Loucy (cell line): Measurements from ENCODE around the gene VSTM2L.

Source experiments
- H2AFZ ChIP-seq: fragments of 200-600 bp; sonication (generic); 2 replicates; pipeline ENCODE4 v1.6.0; 2016; ENCODE audit warnings: antibody characterized with exemption, mild to moderate bottlenecking, low read length, moderate library complexity
- H3F3A ChIP-seq: fragments of 200-600 bp; 2 replicates; pipeline ENCODE4 v1.6.0; 2016; ENCODE audit warnings: antibody characterized with exemption, low read depth, mild to moderate bottlenecking
- H3K27me3 ChIP-seq: fragments of 200-600 bp; sonication (generic); 2 replicates; pipeline ENCODE4 v1.6.1; 2014; ENCODE audit warnings: low read length, mild to moderate bottlenecking; ENCODE audit not compliant: insufficient read depth, poor library complexity, severe bottlenecking
- H3K36me3 ChIP-seq: fragments of 200-600 bp; sonication (generic); 2 replicates; pipeline ENCODE4 v1.6.1; 2016; ENCODE audit warnings: low read length; ENCODE audit not compliant: insufficient read depth
- H3K4me1 ChIP-seq: fragments of 200-600 bp; sonication (generic); 2 replicates; pipeline ENCODE4 v1.5.1; 2014; ENCODE audit warnings: low read length, mild to moderate bottlenecking; ENCODE audit not compliant: insufficient read depth, poor library complexity, severe bottlenecking
- H3K4me2 ChIP-seq: fragments of 200-600 bp; sonication (generic); 2 replicates; pipeline ENCODE4 v1.6.0; 2014; ENCODE audit warnings: antibody characterized with exemption, low read length, low read depth, mild to moderate bottlenecking; ENCODE audit not compliant: poor library complexity, severe bottlenecking
- H3K4me3 ChIP-seq: fragments of 200-600 bp; sonication (generic); 2 replicates; pipeline ENCODE4 v1.5.1; 2014; ENCODE audit warnings: low read length, mild to moderate bottlenecking, mixed read lengths; ENCODE audit not compliant: poor library complexity, severe bottlenecking
- H3K79me2 ChIP-seq: fragments of 200-600 bp; sonication (generic); 2 replicates; pipeline ENCODE4 v1.6.1; 2014; ENCODE audit warnings: low read length; ENCODE audit not compliant: insufficient read depth
- H3K9ac ChIP-seq: fragments of 200-600 bp; sonication (generic); 2 replicates; pipeline ENCODE4 v1.6.0; 2014; ENCODE audit warnings: mild to moderate bottlenecking, low read depth, low read length, moderate library complexity; ENCODE audit not compliant: poor library complexity, severe bottlenecking
- H3K9me2 ChIP-seq: fragments of 200-600 bp; sonication (generic); replicated peaks from 2 replicates; pipeline ENCODE4 v1.6.1; 2016; ENCODE audit warnings: low read depth, low read length, mixed read lengths
- H3K9me3 ChIP-seq: fragments of 200-600 bp; sonication (generic); 2 replicates; pipeline ENCODE4 v1.6.1; 2014; ENCODE audit warnings: mild to moderate bottlenecking, antibody characterized with exemption, low read length, low read depth; ENCODE audit not compliant: insufficient read depth
- H4K20me1 ChIP-seq: fragments of 200-600 bp; sonication (generic); 2 replicates; pipeline ENCODE4 v1.6.0; 2014; ENCODE audit warnings: antibody characterized with exemption, low read length, mild to moderate bottlenecking; ENCODE audit not compliant: insufficient read depth, poor library complexity, severe bottlenecking
- EZH2phosphoT487 ChIP-seq: fragments of 200-600 bp; IDR thresholded peaks from 2 replicates; pipeline ENCODE4 v1.6.1; 2018; ENCODE audit warnings: antibody characterized with exemption, mild to moderate bottlenecking, moderate library complexity, borderline replicate concordance
- TF ChIP-seq, protein P1 (sequence below): fragments of 200-600 bp; sonication (generic); conservative IDR thresholded peaks from 2 replicates; pipeline ENCODE4 v1.5.1; 2014; ENCODE audit warnings: mild to moderate bottlenecking, antibody characterized with exemption, low read length

The VSTM2L gene

DNA sequence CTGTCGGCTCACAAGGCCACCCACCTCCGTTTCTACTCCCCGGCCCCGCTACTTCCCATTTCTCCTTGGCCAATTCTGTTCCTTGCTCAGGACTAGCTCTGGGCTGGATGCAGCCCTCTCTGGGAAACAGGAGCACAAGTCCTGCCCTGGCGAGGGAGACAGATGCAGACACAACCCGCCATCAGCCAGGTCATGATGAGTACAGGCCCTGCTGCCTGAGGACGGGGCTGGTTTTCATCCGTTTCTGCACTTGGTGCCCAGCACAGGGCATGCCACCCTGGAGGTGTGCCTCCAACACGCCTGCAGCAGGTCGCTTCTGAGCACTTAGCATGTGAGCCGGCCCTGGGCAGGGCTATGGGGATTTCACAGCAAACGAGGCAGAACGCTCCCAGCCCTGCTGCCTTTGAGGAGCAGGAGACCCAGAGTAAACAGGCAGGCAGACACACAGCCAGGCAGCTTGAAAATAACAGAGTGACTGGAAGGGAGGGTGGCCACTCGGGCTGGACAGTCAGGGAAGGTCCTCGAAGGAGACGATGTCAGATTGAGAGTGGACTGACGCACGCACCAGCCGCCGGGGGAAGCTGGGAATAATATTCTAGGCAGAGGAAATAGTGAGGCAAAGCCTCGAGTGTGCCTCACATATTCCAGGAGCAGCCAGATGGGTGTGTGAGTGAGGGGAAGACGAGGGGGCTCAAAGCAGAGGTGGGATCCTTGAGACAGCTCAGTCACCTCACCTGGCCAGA is 21.2 kb upstream of the VSTM2L start:
- no peaks in the 10 kb centered on the region for H4K20me1 ChIP-seq
- H3K9ac ChIP-seq = no peak overlapping the region
- no peaks in the 10 kb centered on the region for H3K4me1 ChIP-seq
- H2AFZ ChIP-seq = no peak overlapping the region
- no peak overlapping the region for H3K4me3 ChIP-seq
- H3K36me3 ChIP-seq = no peaks in the 10 kb centered on the region
- H3K79me2 ChIP-seq = no peaks in the 10 kb centered on the region
- no peaks in the 10 kb centered on the region for H3F3A ChIP-seq
- H3K9me3 ChIP-seq = no peaks in the 10 kb centered on the region
- H3K4me2 ChIP-seq = no peak overlapping the region
- TF ChIP-seq, protein P1, sequence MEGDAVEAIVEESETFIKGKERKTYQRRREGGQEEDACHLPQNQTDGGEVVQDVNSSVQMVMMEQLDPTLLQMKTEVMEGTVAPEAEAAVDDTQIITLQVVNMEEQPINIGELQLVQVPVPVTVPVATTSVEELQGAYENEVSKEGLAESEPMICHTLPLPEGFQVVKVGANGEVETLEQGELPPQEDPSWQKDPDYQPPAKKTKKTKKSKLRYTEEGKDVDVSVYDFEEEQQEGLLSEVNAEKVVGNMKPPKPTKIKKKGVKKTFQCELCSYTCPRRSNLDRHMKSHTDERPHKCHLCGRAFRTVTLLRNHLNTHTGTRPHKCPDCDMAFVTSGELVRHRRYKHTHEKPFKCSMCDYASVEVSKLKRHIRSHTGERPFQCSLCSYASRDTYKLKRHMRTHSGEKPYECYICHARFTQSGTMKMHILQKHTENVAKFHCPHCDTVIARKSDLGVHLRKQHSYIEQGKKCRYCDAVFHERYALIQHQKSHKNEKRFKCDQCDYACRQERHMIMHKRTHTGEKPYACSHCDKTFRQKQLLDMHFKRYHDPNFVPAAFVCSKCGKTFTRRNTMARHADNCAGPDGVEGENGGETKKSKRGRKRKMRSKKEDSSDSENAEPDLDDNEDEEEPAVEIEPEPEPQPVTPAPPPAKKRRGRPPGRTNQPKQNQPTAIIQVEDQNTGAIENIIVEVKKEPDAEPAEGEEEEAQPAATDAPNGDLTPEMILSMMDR = no peak
- TF ChIP-seq EZH2phosphoT487 = no peak
- H3K27me3 ChIP-seq = no peaks in the 10 kb centered on the region
- no peaks in the 10 kb centered on the region for H3K9me2 ChIP-seq

DNA sequence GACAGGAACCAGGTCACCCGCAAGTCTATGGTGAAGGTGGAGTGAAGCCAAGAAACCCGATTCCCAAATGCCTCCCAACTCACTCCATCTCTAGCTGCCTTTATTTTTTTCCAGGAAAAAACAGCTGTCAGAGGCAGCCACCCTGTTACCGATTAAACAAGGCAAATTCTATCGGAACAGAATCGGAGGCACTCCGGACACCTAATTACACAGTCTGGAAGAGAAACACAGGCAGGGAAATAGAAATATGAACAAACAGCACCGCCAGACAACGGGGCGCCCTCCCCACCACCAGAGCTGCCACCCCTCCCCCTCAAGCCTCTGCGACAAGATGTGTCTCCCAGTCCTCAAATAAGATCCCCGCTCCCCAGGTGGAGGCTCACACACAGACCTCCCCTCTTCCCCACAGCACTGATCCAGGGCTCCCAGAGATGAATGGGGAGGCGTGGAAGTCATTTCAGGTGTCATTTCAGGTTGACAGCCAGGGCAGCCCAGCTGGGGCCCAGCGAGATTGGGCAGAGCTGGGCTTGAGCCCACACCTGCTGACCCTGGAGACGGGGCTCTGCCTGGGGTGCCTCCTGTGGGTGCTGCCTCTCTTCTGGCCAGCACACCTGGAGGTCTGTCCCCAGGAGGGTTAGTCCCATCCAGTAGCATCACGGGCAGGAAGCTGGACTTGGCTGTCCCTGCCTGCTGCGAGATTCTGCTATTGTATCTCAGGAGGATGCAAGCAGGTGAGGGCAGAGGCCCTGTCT is 19.8 kb upstream of the VSTM2L start:
- Histone ChIP-seq H3K9ac (no peak overlapping the region), H3K4me3 (no peak overlapping the region), H2AFZ (no peak overlapping the region), H3K9me2 (no peaks in the 10 kb centered on the region), H3K27me3 (no peaks in the 10 kb centered on the region), H4K20me1 (no peaks in the 10 kb centered on the region), H3F3A (no peaks in the 10 kb centered on the region), H3K36me3 (no peaks in the 10 kb centered on the region), H3K4me1 (no peaks in the 10 kb centered on the region), H3K4me2 (no peak overlapping the region), H3K9me3 (no peaks in the 10 kb centered on the region), H3K79me2 (no peaks in the 10 kb centered on the region)
- no peak for TF ChIP-seq EZH2phosphoT487
- TF ChIP-seq, protein P1 = no peak

DNA sequence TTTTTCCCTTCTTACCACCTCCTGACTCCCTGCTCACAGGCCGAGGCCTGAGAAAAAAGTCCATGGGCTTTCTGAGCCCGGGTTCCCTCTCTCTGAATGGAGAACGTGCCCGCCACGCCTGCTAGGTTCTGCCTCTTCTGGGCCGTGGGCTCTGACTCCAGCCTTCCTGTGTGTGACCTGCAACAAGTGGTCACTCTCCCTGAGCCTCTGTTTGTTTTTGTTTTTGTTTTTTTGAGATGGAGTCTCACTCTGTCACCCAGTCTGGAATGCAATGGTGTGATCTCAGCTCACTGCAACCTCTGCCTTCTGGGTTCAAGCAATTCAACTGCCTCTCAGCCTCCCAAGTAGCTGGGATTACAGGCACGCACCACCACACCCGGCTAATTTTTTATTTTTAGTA is 17.9 kb upstream of the VSTM2L start:
- H3K4me3 ChIP-seq = no peak overlapping the region
- no peaks in the 10 kb centered on the region for H4K20me1 ChIP-seq
- no peak overlapping the region for H2AFZ ChIP-seq
- H3K27me3 ChIP-seq = no peaks in the 10 kb centered on the region
- no peak overlapping the region for H3K4me2 ChIP-seq
- H3K9ac ChIP-seq = no peak overlapping the region
- H3F3A ChIP-seq = no peaks in the 10 kb centered on the region
- H3K36me3 ChIP-seq = no peaks in the 10 kb centered on the region
- H3K9me2 ChIP-seq = no peaks in the 10 kb centered on the region
- no peaks in the 10 kb centered on the region for H3K9me3 ChIP-seq
- TF ChIP-seq EZH2phosphoT487 = no peak
- TF ChIP-seq, protein P1 = no peak
- no peaks in the 10 kb centered on the region for H3K79me2 ChIP-seq
- H3K4me1 ChIP-seq = no peaks in the 10 kb centered on the region
